Activated CD4-positive, CD25-positive, alpha-beta regulatory T cell (primary cell): Measurements from ENCODE around the gene LRRC23.

Experiments used
- DNase-seq, 4 experiments: peaks; one replicate each; lab custom pipeline; 2025; lab: John Stamatoyannopoulos, UW

LRRC23 gene

GRCh38 chr12:6943722-6944380 is 39.2 kb downstream of the LRRC23 start, which contains the start of the genes C12orf57 and RNU7-1:
C12orf57 (plus strand) TSS chr12:6944022; CDS start chr12:6944122, 100 bp downstream.
RNU7-1 (plus strand) TSS chr12:6943816.
- peak; percentile 34 to 75 (median 54) for DNase-seq

GRCh38 chr12:6944381-6945186 is 40.0 kb downstream of the LRRC23 start:
- DNase-seq: peak; percentile 69 to 78 (median 74)

GRCh38 chr12:6945613-6946012 is 41.0 kb downstream of the LRRC23 start:
- DNase-seq: no peak

GRCh38 chr12:6946033-6946919 is 41.7 kb downstream of the LRRC23 start:
- peak in 2 of 4 experiments; percentile 31 for DNase-seq

GRCh38 chr12:6946920-6947374 is 42.3 kb downstream of the LRRC23 start:
- no peak for DNase-seq

GRCh38 chr12:6947615-6948014 is 43.0 kb downstream of the LRRC23 start:
- no peak for DNase-seq

GRCh38 chr12:6948873-6949594 is 44.4 kb downstream of the LRRC23 start:
- no peak for DNase-seq

GRCh38 chr12:6950401-6950801 is 45.8 kb downstream of the LRRC23 start:
- peak in 1 of 4 experiments; percentile 19 for DNase-seq

- DNase-seq: peak in 2 of 4 experiments; percentile 47
Measured at GRCh38 chr12:6950811-6951540, 46.4 kb downstream of the LRRC23 start, which contains the start of gene PTPN6. PTPN6 (plus strand) TSS chr12:6951356; CDS start chr12:6951513, 157 bp downstream.

GRCh38 chr12:6951551-6952120 is 47.0 kb downstream of the LRRC23 start:
- no peak for DNase-seq

GRCh38 chr12:6952121-6952862 is 47.7 kb downstream of the LRRC23 start:
- DNase-seq: no peak

- DNase-seq: no peak
Measured at GRCh38 chr12:6952863-6953441, 48.3 kb downstream of the LRRC23 start.

GRCh38 chr12:6953442-6954315 is 49.1 kb downstream of the LRRC23 start:
- peak; percentile 26 to 35 (median 29) for DNase-seq

GRCh38 chr12:6954316-6955107 is 49.9 kb downstream of the LRRC23 start:
- DNase-seq: no peak

GRCh38 chr12:6955108-6956020 is 50.7 kb downstream of the LRRC23 start:
- DNase-seq: no peak
